ENCODE data around the gene RPRM. TPM values are rescaled to one million over a fixed set of nuclear protein-coding genes. Genes with fewer than 3 reads are reported as not detected.

Gene RPRM
- total RNA-seq, 4 donors from 2014 or later: 0.54 to 0.85 TPM; not detected in 2

- H3K27me3 ChIP-seq: no peaks in the 10 kb centered on the region
- H3K9me3 ChIP-seq: no peaks in the 10 kb centered on the region
- DNase-seq: no peak
- H3K36me3 ChIP-seq: no peaks in the 10 kb centered on the region
- TF ChIP-seq POLR2A (IDR thresholded peaks at IDR 0.05): no peak
- no peak for TF ChIP-seq CTCF (IDR thresholded peaks at IDR 0.05)
- no peak overlapping the region for H3K27ac ChIP-seq
- H3K4me3 ChIP-seq: no peak overlapping the region
- H3K4me1 ChIP-seq: no peaks in the 10 kb centered on the region
Measured at GRCh38 chr2:153499439-153499838, 20.9 kb upstream of the RPRM start.

GRCh38 chr2:153497938-153498629, 19.5 kb upstream of the RPRM start:
- DNase-seq: no peak
- Histone ChIP-seq H3K27me3 (no peaks in the 10 kb centered on the region), H3K4me3 (no peak overlapping the region)

GRCh38 chr2:153495725-153496124, 17.2 kb upstream of the RPRM start:
- DNase-seq: no peak
- Histone ChIP-seq H3K4me3 (no peak overlapping the region), H3K9me3 (no peaks in the 10 kb centered on the region), H3K27me3 (no peaks in the 10 kb centered on the region), H3K27ac (no peak overlapping the region), H3K4me1 (no peaks in the 10 kb centered on the region), H3K36me3 (no peaks in the 10 kb centered on the region)
- TF ChIP-seq POLR2A (IDR thresholded peaks at IDR 0.05) (no peak), CTCF (IDR thresholded peaks at IDR 0.05) (no peak)

More at GRCh38 chr2:153497938-153498629, 19.5 kb upstream of the RPRM start:
- Histone ChIP-seq H3K27ac (no peak overlapping the region), H3K9me3 (no peaks in the 10 kb centered on the region), H3K4me1 (no peaks in the 10 kb centered on the region), H3K36me3 (no peaks in the 10 kb centered on the region)
- TF ChIP-seq CTCF (IDR thresholded peaks at IDR 0.05): no peak
- no peak for TF ChIP-seq POLR2A (IDR thresholded peaks at IDR 0.05)

- Histone ChIP-seq H3K4me3 (no peak overlapping the region), H3K27ac (no peak overlapping the region)
- DNase-seq: no peak
Measured at GRCh38 chr2:153488072-153488471, 9.5 kb upstream of the RPRM start.

GRCh38 chr2:153487448-153487847, 8.9 kb upstream of the RPRM start:
- TF ChIP-seq POLR2A (IDR thresholded peaks at IDR 0.05) (no peak), CTCF (IDR thresholded peaks at IDR 0.05) (no peak)
- Histone ChIP-seq H3K9me3 (no peaks in the 10 kb centered on the region), H3K27ac (no peak overlapping the region), H3K4me1 (no peaks in the 10 kb centered on the region), H3K36me3 (no peaks in the 10 kb centered on the region), H3K27me3 (no peaks in the 10 kb centered on the region), H3K4me3 (no peak overlapping the region)
- no peak for DNase-seq

More at GRCh38 chr2:153488072-153488471, 9.5 kb upstream of the RPRM start:
- TF ChIP-seq CTCF (IDR thresholded peaks at IDR 0.05): no peak
- no peak for TF ChIP-seq POLR2A (IDR thresholded peaks at IDR 0.05)
- H3K4me1 ChIP-seq: no peaks in the 10 kb centered on the region
- no peaks in the 10 kb centered on the region for H3K9me3 ChIP-seq
- no peaks in the 10 kb centered on the region for H3K27me3 ChIP-seq
- H3K36me3 ChIP-seq: no peaks in the 10 kb centered on the region
